SK-N-SH (cell line): Measurements from ENCODE around the gene FADS2.

Source experiments
- EP300 ChIP-seq, 2 experiments: IDR thresholded peaks; 2 replicates each; pipeline versions ENCODE4 v1.4.0 to v1.6.1; 2012; ENCODE audit warnings: borderline replicate concordance in 1 of 2, low read depth in 1 of 2, low read length in 1 of 2
- EZH2phosphoT487 ChIP-seq: fragments of 200-600 bp; sonication (generic); IDR thresholded peaks from 2 replicates; pipeline ENCODE4 v1.6.1; 2017; ENCODE audit warnings: low read depth, mixed run types, mild to moderate bottlenecking, antibody characterized with exemption, moderate library complexity, borderline replicate concordance
- FOXJ3 ChIP-seq: sonication (generic); formaldehyde crosslinking; IDR thresholded peaks from 2 replicates; pipeline ENCODE4 v1.5.1; 2020; ENCODE audit warnings: mild to moderate bottlenecking, missing genetic modification reagents
- POLR2AphosphoS5 ChIP-seq: IDR thresholded peaks from 2 replicates; pipeline ENCODE4 v1.6.1; 2012; ENCODE audit warnings: low read depth, low read length
- RAD21 ChIP-seq: IDR thresholded peaks from 2 replicates; pipeline ENCODE4 v1.6.1; 2012; ENCODE audit warnings: mild to moderate bottlenecking, low read length
- RXRA ChIP-seq: IDR thresholded peaks from 2 replicates; pipeline ENCODE4 v1.4.0; 2012; ENCODE audit warnings: low read depth, mild to moderate bottlenecking, borderline replicate concordance
- TEAD4 ChIP-seq: IDR thresholded peaks from 2 replicates; pipeline ENCODE4 v1.4.0; 2012; ENCODE audit warnings: mild to moderate bottlenecking, borderline replicate concordance; ENCODE audit not compliant: insufficient read depth
- YY1 ChIP-seq: IDR thresholded peaks from 2 replicates; pipeline ENCODE4 v1.4.0; 2012; ENCODE audit warnings: low read depth, mild to moderate bottlenecking
- TF ChIP-seq, protein P1 (sequence below): IDR thresholded peaks from 2 replicates; pipeline ENCODE4 v1.4.0; 2012; ENCODE audit warnings: low read depth
- TF ChIP-seq, protein P2 (sequence below): fragments of 200-600 bp; sonication (generic); IDR thresholded peaks from 2 replicates; pipeline ENCODE4 v1.6.1; 2017; ENCODE audit warnings: antibody characterized with exemption, mild to moderate bottlenecking, moderate library complexity
- TF ChIP-seq, protein P3 (sequence below): IDR thresholded peaks from 2 replicates; pipeline ENCODE4 v1.4.0; 2012; ENCODE audit warnings: low read depth, borderline replicate concordance
- TF ChIP-seq, protein P4 (sequence below): IDR thresholded peaks from 2 replicates; pipeline ENCODE4; 2012
- TF ChIP-seq, protein P5 (sequence below): IDR thresholded peaks from 2 replicates; pipeline ENCODE4 v1.6.1; 2012; ENCODE audit warnings: mild to moderate bottlenecking, low read depth, low read length, moderate library complexity

DNA sequence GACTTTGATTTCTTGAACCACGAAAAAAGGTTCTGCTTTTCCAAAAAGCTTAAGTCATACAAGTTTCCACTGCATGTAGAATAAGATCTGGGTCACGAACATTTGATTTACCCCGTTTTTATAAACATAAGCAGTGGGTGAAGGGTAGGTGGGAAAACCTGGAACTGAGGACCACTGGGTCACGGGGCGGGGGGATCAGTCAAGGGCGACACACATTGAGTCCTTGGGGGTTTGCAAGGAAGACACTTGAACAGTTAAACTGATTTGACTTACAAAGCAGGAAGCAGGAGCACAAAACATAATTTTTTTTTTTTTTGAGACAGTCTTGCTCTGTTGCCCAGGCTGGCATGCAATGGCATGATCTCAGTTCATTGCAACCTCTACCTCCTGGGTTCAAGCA is 52.4 kb downstream of the FADS2 start:
- TF ChIP-seq, protein P1, sequence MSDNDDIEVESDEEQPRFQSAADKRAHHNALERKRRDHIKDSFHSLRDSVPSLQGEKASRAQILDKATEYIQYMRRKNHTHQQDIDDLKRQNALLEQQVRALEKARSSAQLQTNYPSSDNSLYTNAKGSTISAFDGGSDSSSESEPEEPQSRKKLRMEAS, result no peak
- TF ChIP-seq RXRA (no peak), EZH2phosphoT487 (no peak), YY1 (no peak), EP300 (IDR thresholded peaks at IDR 0.05; ENCODE audit: borderline replicate concordance in 1 of 2, low read depth in 1 of 2, low read length in 1 of 2) (no peak), RAD21 (no peak), TEAD4 (no peak), POLR2AphosphoS5 (no peak), FOXJ3 (CRISPR knock-in tag) (no peak)
- TF ChIP-seq, protein P2, sequence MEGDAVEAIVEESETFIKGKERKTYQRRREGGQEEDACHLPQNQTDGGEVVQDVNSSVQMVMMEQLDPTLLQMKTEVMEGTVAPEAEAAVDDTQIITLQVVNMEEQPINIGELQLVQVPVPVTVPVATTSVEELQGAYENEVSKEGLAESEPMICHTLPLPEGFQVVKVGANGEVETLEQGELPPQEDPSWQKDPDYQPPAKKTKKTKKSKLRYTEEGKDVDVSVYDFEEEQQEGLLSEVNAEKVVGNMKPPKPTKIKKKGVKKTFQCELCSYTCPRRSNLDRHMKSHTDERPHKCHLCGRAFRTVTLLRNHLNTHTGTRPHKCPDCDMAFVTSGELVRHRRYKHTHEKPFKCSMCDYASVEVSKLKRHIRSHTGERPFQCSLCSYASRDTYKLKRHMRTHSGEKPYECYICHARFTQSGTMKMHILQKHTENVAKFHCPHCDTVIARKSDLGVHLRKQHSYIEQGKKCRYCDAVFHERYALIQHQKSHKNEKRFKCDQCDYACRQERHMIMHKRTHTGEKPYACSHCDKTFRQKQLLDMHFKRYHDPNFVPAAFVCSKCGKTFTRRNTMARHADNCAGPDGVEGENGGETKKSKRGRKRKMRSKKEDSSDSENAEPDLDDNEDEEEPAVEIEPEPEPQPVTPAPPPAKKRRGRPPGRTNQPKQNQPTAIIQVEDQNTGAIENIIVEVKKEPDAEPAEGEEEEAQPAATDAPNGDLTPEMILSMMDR, result no peak
- TF ChIP-seq, protein P3, sequence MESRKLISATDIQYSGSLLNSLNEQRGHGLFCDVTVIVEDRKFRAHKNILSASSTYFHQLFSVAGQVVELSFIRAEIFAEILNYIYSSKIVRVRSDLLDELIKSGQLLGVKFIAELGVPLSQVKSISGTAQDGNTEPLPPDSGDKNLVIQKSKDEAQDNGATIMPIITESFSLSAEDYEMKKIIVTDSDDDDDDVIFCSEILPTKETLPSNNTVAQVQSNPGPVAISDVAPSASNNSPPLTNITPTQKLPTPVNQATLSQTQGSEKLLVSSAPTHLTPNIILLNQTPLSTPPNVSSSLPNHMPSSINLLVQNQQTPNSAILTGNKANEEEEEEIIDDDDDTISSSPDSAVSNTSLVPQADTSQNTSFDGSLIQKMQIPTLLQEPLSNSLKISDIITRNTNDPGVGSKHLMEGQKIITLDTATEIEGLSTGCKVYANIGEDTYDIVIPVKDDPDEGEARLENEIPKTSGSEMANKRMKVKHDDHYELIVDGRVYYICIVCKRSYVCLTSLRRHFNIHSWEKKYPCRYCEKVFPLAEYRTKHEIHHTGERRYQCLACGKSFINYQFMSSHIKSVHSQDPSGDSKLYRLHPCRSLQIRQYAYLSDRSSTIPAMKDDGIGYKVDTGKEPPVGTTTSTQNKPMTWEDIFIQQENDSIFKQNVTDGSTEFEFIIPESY, result no peak
- TF ChIP-seq, protein P4, sequence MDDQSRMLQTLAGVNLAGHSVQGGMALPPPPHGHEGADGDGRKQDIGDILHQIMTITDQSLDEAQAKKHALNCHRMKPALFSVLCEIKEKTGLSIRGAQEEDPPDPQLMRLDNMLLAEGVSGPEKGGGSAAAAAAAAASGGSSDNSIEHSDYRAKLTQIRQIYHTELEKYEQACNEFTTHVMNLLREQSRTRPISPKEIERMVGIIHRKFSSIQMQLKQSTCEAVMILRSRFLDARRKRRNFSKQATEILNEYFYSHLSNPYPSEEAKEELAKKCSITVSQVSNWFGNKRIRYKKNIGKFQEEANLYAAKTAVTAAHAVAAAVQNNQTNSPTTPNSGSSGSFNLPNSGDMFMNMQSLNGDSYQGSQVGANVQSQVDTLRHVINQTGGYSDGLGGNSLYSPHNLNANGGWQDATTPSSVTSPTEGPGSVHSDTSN, result no peak
- TF ChIP-seq, protein P5, sequence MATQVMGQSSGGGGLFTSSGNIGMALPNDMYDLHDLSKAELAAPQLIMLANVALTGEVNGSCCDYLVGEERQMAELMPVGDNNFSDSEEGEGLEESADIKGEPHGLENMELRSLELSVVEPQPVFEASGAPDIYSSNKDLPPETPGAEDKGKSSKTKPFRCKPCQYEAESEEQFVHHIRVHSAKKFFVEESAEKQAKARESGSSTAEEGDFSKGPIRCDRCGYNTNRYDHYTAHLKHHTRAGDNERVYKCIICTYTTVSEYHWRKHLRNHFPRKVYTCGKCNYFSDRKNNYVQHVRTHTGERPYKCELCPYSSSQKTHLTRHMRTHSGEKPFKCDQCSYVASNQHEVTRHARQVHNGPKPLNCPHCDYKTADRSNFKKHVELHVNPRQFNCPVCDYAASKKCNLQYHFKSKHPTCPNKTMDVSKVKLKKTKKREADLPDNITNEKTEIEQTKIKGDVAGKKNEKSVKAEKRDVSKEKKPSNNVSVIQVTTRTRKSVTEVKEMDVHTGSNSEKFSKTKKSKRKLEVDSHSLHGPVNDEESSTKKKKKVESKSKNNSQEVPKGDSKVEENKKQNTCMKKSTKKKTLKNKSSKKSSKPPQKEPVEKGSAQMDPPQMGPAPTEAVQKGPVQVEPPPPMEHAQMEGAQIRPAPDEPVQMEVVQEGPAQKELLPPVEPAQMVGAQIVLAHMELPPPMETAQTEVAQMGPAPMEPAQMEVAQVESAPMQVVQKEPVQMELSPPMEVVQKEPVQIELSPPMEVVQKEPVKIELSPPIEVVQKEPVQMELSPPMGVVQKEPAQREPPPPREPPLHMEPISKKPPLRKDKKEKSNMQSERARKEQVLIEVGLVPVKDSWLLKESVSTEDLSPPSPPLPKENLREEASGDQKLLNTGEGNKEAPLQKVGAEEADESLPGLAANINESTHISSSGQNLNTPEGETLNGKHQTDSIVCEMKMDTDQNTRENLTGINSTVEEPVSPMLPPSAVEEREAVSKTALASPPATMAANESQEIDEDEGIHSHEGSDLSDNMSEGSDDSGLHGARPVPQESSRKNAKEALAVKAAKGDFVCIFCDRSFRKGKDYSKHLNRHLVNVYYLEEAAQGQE, result no peak
